Esophagus muscularis mucosa (tissue), 4 donors: ENCODE measurements around the gene SLC3A2.

Experiments used
- EP300 ChIP-seq: sonication (generic); formaldehyde crosslinking; IDR thresholded peaks from one replicate; pipeline ENCODE4 v1.6.1; 2017; ENCODE audit warnings: antibody characterized with exemption
- POLR2A ChIP-seq: fragments of 450-650 bp; IDR thresholded peaks from one replicate; pipeline ENCODE4 v1.6.1; 2017; ENCODE audit warnings: antibody characterized with exemption, moderate library complexity, mild to moderate bottlenecking, low read depth
- POLR2AphosphoS5 ChIP-seq, 2 donors: sonication (generic); formaldehyde crosslinking; IDR thresholded peaks; one replicate each; pipeline ENCODE4 v1.6.1; 2017; ENCODE audit warnings: antibody characterized with exemption in 2 of 2
- TF ChIP-seq, protein P1 (sequence below), 3 experiments: fragments of 200-600 bp in 2 of 3; fragments of 450-650 bp in 1 of 3; sonication (generic) in 2 of 3; IDR thresholded peaks; one replicate each; pipeline ENCODE4 v1.5.1; 2017 to 2019; ENCODE audit warnings: antibody characterized with exemption in 3 of 3, mild to moderate bottlenecking in 2 of 3, moderate library complexity in 1 of 3

DNA sequence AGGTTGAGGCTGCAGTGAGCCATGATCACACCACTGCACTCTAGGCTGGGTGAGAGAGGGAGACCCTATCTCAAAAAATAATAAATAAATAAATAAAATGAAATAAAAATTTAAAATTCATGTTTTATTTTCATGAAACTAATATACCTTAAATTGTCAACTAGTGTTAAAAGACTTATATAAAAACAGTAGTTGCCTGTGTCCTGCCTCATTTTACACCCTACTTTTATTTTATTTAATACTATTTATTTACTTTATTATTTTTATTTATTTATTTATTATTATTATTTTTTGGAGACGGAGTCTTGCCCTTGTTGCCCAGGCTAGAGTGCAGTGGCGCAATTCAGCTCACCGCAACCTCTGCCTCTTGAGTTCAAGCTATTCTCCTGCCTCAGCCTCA, 36.5 kb upstream of the SLC3A2 start:
- TF ChIP-seq, protein P1, sequence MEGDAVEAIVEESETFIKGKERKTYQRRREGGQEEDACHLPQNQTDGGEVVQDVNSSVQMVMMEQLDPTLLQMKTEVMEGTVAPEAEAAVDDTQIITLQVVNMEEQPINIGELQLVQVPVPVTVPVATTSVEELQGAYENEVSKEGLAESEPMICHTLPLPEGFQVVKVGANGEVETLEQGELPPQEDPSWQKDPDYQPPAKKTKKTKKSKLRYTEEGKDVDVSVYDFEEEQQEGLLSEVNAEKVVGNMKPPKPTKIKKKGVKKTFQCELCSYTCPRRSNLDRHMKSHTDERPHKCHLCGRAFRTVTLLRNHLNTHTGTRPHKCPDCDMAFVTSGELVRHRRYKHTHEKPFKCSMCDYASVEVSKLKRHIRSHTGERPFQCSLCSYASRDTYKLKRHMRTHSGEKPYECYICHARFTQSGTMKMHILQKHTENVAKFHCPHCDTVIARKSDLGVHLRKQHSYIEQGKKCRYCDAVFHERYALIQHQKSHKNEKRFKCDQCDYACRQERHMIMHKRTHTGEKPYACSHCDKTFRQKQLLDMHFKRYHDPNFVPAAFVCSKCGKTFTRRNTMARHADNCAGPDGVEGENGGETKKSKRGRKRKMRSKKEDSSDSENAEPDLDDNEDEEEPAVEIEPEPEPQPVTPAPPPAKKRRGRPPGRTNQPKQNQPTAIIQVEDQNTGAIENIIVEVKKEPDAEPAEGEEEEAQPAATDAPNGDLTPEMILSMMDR (IDR thresholded peaks at IDR 0.05) = no peak
- TF ChIP-seq POLR2AphosphoS5 (IDR thresholded peaks at IDR 0.05) = no peak
- no peak for TF ChIP-seq EP300
- no peak for TF ChIP-seq POLR2A
